Ovary (tissue), 3 donors: ENCODE measurements around the gene LIN7B.

Source experiments
- EP300 ChIP-seq: sonication (generic); formaldehyde crosslinking; IDR thresholded peaks from one replicate; pipeline ENCODE4 v1.6.1; 2017; ENCODE audit warnings: antibody characterized with exemption
- POLR2A ChIP-seq: fragments of 450-650 bp; IDR thresholded peaks from one replicate; pipeline ENCODE4 v1.6.1; 2017; ENCODE audit warnings: antibody characterized with exemption, mild to moderate bottlenecking, moderate library complexity
- TF ChIP-seq, protein P1 (sequence below), 3 donors: fragments of 450-650 bp in 2 of 3; fragments of 200-600 bp in 1 of 3; IDR thresholded peaks; one replicate each; pipeline versions ENCODE4 v1.5.1 to v1.8.0; 2016 to 2022; ENCODE audit warnings: antibody characterized with exemption in 3 of 3, mild to moderate bottlenecking in 1 of 3
- donor health status: DM: no; HTN: no; CAD: no.

DNA sequence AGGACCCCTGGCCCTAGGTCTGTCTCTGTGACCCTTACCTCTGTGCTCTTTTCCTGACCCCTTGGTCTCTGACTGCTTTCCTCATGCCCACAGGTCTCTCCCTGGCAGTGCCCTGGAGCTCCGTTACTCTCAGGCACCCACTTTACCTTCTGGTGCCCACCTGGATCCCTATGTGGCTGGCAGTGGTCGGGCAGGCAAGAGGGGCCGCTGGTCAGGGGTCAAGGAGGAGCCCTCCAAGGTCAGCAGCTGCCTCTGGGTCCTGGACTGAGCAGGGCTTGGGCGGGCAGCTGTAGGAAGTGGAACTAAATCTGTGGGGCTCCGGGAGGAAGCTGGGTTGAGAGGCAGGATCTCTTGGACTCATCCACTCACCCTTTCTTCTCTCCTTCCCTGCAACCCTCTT is 21.5 kb downstream of the LIN7B start:
- TF ChIP-seq, protein P1, sequence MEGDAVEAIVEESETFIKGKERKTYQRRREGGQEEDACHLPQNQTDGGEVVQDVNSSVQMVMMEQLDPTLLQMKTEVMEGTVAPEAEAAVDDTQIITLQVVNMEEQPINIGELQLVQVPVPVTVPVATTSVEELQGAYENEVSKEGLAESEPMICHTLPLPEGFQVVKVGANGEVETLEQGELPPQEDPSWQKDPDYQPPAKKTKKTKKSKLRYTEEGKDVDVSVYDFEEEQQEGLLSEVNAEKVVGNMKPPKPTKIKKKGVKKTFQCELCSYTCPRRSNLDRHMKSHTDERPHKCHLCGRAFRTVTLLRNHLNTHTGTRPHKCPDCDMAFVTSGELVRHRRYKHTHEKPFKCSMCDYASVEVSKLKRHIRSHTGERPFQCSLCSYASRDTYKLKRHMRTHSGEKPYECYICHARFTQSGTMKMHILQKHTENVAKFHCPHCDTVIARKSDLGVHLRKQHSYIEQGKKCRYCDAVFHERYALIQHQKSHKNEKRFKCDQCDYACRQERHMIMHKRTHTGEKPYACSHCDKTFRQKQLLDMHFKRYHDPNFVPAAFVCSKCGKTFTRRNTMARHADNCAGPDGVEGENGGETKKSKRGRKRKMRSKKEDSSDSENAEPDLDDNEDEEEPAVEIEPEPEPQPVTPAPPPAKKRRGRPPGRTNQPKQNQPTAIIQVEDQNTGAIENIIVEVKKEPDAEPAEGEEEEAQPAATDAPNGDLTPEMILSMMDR (IDR thresholded peaks at IDR 0.05): no peak
- no peak for TF ChIP-seq POLR2A
- no peak for TF ChIP-seq EP300
